Sigmoid colon (tissue), 7 donors: ENCODE measurements around the gene MCTP1. TPM values are rescaled to one million over a fixed set of nuclear protein-coding genes. Genes with fewer than 3 reads are reported as not detected.

Experiments used
- DNase-seq: peaks from one replicate; pipeline ENCODE4 v3.0.0-alpha.2; 2019
- H3K27ac ChIP-seq, 4 donors: fragments of 200-600 bp; sonication (generic); one replicate each; pipeline ENCODE4 v1.5.1; 2016 to 2019; ENCODE audit warnings: mild to moderate bottlenecking in 1 of 4
- H3K27me3 ChIP-seq, 3 donors: fragments of 200-600 bp; sonication (generic); one replicate each; pipeline ENCODE4 v1.5.1; 2019; ENCODE audit warnings: mild to moderate bottlenecking in 1 of 3
- H3K36me3 ChIP-seq, 4 donors: fragments of 200-600 bp; sonication (generic); one replicate each; pipeline ENCODE4 v1.5.1; 2016 to 2019
- H3K4me1 ChIP-seq, 4 donors: fragments of 200-600 bp; sonication (generic); one replicate each; pipeline ENCODE4 v1.5.1; 2017 to 2019
- H3K4me3 ChIP-seq, 4 donors: fragments of 200-600 bp; sonication (generic); one replicate each; pipeline ENCODE4 v1.5.1; 2017 to 2019; ENCODE audit warnings: mild to moderate bottlenecking in 2 of 4, moderate library complexity in 1 of 4
- H3K9me3 ChIP-seq, 4 donors: fragments of 200-600 bp in 3 of 4; sonication (generic) in 3 of 4; one replicate each; pipeline versions ENCODE4 v1.5.1 to v1.6.1; 2013 to 2019
- EP300 ChIP-seq, 4 donors: sonication (generic); formaldehyde crosslinking; IDR thresholded peaks; one replicate each; pipeline ENCODE4 v1.6.1; 2017; ENCODE audit warnings: antibody characterized with exemption in 4 of 4
- POLR2A ChIP-seq, 2 donors: fragments of 450-650 bp; IDR thresholded peaks; one replicate each; pipeline ENCODE4 v1.6.1; 2016; ENCODE audit warnings: antibody characterized with exemption in 2 of 2, mild to moderate bottlenecking in 2 of 2, moderate library complexity in 2 of 2
- POLR2AphosphoS5 ChIP-seq, 4 donors: sonication (generic); formaldehyde crosslinking; IDR thresholded peaks; one replicate each; pipeline ENCODE4 v1.6.1; 2017; ENCODE audit warnings: antibody characterized with exemption in 4 of 4
- WGBS, 2 donors: extraction: QIAGEN DNeasy Blood & Tissue Kit; methylation state at CpG; one replicate each; pipeline ENCODE4 v1.1.7; 2013; 5-methylcytosine and 5-hydroxymethylcytosine counted together
- intact Hi-C: fragments of 100-400 bp; cut with DNase I; formaldehyde crosslinking; loops from one replicate; pipeline ENCODE4 v1.15.1; 2023
- polyA plus RNA-seq, 3 donors: library from polyadenylated mRNA; stranded (reverse); fragments of 200-250 nt; gene quantifications; one replicate each; pipeline ENCODE4 v1.2.3, GENCODE V29; 2013
- total RNA-seq, 4 donors: library from RNA; depleted of rRNA; stranded (reverse); fragments of >200 nt; gene quantifications; one replicate each; pipeline ENCODE4 v1.1.0, GENCODE V29; 2016
- TF ChIP-seq, protein P1 (sequence below), 4 experiments: fragments of 450-650 bp in 3 of 4; fragments of 200-600 bp in 1 of 4; IDR thresholded peaks; one replicate each; pipeline ENCODE4 v1.5.1; 2016 to 2019; ENCODE audit warnings: antibody characterized with exemption in 4 of 4, mild to moderate bottlenecking in 3 of 4, moderate library complexity in 2 of 4
- donor health status: healthy with polysubstance abuse.
- donor health status: Bipolar disorder and iron deficiency.
- donor health status: healthy.

Gene MCTP1
- total and polyA plus RNA-seq, 7 donors, result 2.1 to 20.5 (median 12.5) TPM

DNA sequence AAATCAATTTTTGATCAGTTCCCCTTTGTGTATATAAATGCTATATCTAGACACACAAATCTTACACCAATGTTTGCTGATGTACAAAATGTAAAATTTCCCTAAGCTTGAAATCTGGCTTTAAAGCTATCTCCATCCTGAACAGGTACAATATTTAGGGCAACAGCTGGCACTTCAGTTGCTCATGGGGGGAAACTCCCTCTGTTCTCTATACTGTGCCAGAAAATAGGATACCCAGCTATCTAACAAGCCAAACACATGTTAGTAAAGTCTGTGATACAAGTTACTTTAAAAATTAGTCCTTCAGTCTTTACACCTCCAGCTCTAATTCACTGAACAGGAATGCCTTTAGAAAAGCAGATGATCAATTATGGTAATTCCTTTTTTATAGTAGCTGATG is 474.6 kb downstream of the MCTP1 start:
- Histone ChIP-seq H3K4me1 (no peaks in the 10 kb centered on the region), H3K36me3 (no peaks in the 10 kb centered on the region), H3K4me3 (no peak overlapping the region), H3K27ac (no peak overlapping the region), H3K9me3 (no peaks in the 10 kb centered on the region), H3K27me3 (no peaks in the 10 kb centered on the region)
- intact Hi-C loops, result no loop called here
- no peak for DNase-seq
- TF ChIP-seq POLR2A (IDR thresholded peaks at IDR 0.05) (no peak), EP300 (IDR thresholded peaks at IDR 0.05) (no peak), POLR2AphosphoS5 (IDR thresholded peaks at IDR 0.05) (no peak)
- TF ChIP-seq, protein P1, sequence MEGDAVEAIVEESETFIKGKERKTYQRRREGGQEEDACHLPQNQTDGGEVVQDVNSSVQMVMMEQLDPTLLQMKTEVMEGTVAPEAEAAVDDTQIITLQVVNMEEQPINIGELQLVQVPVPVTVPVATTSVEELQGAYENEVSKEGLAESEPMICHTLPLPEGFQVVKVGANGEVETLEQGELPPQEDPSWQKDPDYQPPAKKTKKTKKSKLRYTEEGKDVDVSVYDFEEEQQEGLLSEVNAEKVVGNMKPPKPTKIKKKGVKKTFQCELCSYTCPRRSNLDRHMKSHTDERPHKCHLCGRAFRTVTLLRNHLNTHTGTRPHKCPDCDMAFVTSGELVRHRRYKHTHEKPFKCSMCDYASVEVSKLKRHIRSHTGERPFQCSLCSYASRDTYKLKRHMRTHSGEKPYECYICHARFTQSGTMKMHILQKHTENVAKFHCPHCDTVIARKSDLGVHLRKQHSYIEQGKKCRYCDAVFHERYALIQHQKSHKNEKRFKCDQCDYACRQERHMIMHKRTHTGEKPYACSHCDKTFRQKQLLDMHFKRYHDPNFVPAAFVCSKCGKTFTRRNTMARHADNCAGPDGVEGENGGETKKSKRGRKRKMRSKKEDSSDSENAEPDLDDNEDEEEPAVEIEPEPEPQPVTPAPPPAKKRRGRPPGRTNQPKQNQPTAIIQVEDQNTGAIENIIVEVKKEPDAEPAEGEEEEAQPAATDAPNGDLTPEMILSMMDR (IDR thresholded peaks at IDR 0.05), result no peak

DNA sequence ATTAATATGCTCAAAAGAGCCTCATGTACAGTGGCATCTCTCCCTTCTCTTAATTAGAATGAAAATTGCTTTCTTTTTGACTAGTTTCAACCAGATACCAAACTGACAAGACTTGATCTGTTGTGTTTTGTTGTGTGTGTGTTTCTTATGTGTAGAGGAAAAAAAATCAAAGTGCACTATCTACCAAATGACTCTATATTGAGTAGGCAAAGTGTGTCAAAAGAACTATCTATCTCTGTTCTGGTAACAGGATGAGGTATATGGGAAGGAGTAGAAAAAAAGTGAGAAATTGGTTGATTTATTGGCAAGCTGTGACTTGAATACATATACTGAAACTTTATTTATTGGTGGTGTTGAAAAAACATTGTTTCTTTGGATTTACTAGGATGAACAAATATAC is 476.4 kb downstream of the MCTP1 start:
- TF ChIP-seq EP300 (IDR thresholded peaks at IDR 0.05), result no peak
- TF ChIP-seq POLR2AphosphoS5 (IDR thresholded peaks at IDR 0.05), result no peak
- TF ChIP-seq, protein P1 (IDR thresholded peaks at IDR 0.05), result no peak
- TF ChIP-seq POLR2A (IDR thresholded peaks at IDR 0.05), result no peak

DNA sequence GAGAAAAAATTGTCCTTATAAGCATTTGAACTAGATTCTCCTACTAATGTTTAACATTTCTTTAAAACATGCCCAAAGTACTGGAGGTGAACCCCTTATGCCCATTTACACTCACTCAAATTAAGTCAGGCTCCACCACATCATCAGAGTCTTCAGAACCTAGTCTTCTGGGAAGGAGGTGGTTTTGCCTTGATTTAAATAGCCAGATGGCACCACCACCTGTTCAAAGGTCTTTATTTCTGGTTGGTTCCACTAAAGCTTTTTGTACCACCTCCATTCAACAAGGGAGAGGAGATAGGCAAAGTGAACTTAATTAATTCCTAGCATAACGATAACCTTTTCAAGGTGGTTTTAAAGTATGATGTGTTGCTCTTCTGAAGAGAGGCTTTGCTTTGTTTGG is 476.9 kb downstream of the MCTP1 start:
- H3K36me3 ChIP-seq, result no peaks in the 10 kb centered on the region
- H3K4me3 ChIP-seq, result no peak overlapping the region
- no peak overlapping the region for H3K27ac ChIP-seq
- H3K27me3 ChIP-seq, result no peaks in the 10 kb centered on the region
- no peaks in the 10 kb centered on the region for H3K4me1 ChIP-seq
- no peak for DNase-seq
- TF ChIP-seq, protein P1 (IDR thresholded peaks at IDR 0.05), result no peak
- TF ChIP-seq POLR2A (IDR thresholded peaks at IDR 0.05), result no peak
- TF ChIP-seq EP300 (IDR thresholded peaks at IDR 0.05), result no peak
- TF ChIP-seq POLR2AphosphoS5 (IDR thresholded peaks at IDR 0.05), result no peak
- H3K9me3 ChIP-seq, result no peaks in the 10 kb centered on the region
- intact Hi-C loops, result no loop called here
- WGBS, 2 donors, result 85 to 90% methylated on average over 1 of the region's 1 CpG

More for the DNA sequence above, 476.4 kb downstream of the MCTP1 start:
- no peak for DNase-seq
- no peak overlapping the region for H3K4me3 ChIP-seq
- no peaks in the 10 kb centered on the region for H3K27me3 ChIP-seq
- no peaks in the 10 kb centered on the region for H3K9me3 ChIP-seq
- no peaks in the 10 kb centered on the region for H3K36me3 ChIP-seq
- intact Hi-C loops, result no loop called here
- no peak overlapping the region for H3K27ac ChIP-seq
- no peaks in the 10 kb centered on the region for H3K4me1 ChIP-seq

DNA sequence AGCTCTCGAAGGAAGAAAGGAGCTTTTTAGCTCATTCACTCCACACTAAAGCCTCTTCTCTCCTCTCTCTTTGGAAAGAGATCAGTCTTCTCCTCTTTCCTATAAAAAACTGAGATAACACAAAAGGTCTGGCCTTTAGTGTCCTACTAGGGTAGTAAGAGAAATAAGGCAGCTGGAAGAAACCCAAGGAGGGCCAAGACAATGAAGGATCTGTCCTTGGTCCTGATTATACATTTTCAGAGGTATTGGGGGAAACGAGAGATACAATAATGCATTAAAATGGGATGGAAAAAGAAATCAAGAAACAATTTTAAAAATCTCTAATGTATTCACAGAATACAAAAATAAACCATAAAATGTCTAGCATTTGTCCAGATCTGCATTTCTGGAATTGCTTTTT is 482.4 kb downstream of the MCTP1 start:
- 71 to 83% methylated on average over 2 of the region's 2 CpGs for WGBS, 2 donors
- Histone ChIP-seq H3K9me3 (no peaks in the 10 kb centered on the region), H3K27me3 (no peaks in the 10 kb centered on the region), H3K4me3 (no peak overlapping the region), H3K4me1 (no peaks in the 10 kb centered on the region), H3K27ac (no peak overlapping the region), H3K36me3 (no peaks in the 10 kb centered on the region)
- TF ChIP-seq, protein P1 (IDR thresholded peaks at IDR 0.05), result no peak
- TF ChIP-seq EP300 (IDR thresholded peaks at IDR 0.05) (no peak), POLR2AphosphoS5 (IDR thresholded peaks at IDR 0.05) (no peak), POLR2A (IDR thresholded peaks at IDR 0.05) (no peak)
- no peak for DNase-seq
- intact Hi-C loops, result no loop called here

DNA sequence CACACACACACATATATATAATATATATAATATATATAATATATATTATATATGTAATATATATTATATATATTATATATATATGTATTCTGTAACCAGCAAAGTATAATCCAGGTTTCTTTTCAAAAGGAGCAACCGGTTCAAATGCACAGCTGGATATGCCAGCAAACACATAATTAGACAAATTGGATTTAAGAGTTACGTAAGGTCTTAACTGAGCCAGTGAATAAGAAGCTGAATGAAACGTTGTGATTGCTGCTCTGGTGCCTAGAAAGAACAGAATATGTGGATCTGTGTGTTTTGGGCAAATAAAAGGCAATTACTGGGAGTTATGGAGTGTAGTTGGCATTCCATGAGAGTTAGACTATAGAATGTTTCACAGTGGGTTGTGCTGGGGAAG is 488.3 kb downstream of the MCTP1 start:
- H3K9me3 ChIP-seq, result no peaks in the 10 kb centered on the region
- intact Hi-C loops, result no loop called here
- no peaks in the 10 kb centered on the region for H3K27me3 ChIP-seq
- H3K4me1 ChIP-seq, result no peaks in the 10 kb centered on the region
- no peak for DNase-seq
- H3K27ac ChIP-seq, result no peak overlapping the region
- TF ChIP-seq POLR2AphosphoS5 (IDR thresholded peaks at IDR 0.05) (no peak), POLR2A (IDR thresholded peaks at IDR 0.05) (no peak), EP300 (IDR thresholded peaks at IDR 0.05) (no peak)
- TF ChIP-seq, protein P1 (IDR thresholded peaks at IDR 0.05), result no peak
- H3K4me3 ChIP-seq, result no peak overlapping the region
- 63 to 81% methylated on average over 3 of the region's 3 CpGs for WGBS, 2 donors
- no peaks in the 10 kb centered on the region for H3K36me3 ChIP-seq
